Measurements from ENCODE around the gene RGS9BP. TPM values are rescaled to one million over a fixed set of nuclear protein-coding genes. Genes with fewer than 3 reads are reported as not detected.

The RGS9BP gene
- total and polyA plus RNA-seq, 2 of the 13 experiments (the other 11 are each of a cell fraction or from before 2014, with no cell fraction given) = 0.01 TPM; not detected in 1

DNA sequence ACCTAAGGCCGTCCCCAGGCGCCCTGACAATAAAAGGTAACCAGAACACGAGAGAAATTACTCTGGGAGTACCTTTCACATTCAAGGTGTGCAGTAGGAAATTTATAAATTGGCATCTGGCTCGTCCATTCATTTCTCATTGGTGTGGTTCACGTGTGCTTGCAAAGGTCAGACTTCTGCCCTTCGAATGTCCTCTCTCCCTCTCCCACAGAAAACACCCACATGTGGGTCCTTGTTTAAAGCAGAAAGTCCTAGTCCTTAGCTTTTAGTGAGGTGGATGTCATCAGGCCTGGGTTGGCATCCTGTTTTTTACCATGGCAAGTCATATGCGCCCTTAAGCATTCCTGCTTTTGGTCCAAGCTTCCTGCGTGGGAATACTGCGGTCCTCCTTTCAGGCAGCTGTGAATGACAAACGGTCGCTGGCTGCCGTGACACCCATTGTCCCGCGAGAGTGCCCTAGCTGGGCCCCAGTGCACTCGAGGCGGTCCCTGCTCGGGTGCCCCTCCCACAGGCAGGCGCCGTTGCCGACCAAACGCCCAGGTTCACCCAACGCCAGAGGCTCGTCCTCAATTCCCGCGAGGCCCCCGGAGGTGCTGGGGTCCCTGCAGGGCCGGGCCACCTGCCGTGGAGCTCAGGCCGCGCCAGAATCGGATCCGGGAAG lies 15.8 kb downstream of the RGS9BP start, which contains the start of gene NUDT19 (continued):
- TF ChIP-seq PRPF4 (IDR thresholded peaks at IDR 0.05; ENCODE audit: low read depth, low read length, poor library complexity, severe bottlenecking) (no peak), KMT2A (CRISPR knock-in tag; IDR thresholded peaks at IDR 0.05) (0 out of 2 replicates have a peak, but pooled peaks have one; percentile 39), MEIS2 (CRISPR knock-in tag; IDR thresholded peaks at IDR 0.05) (no peak), MTA3 (CRISPR knock-in tag; IDR thresholded peaks at IDR 0.05) (no peak), ZNF569 (CRISPR knock-in tag; IDR thresholded peaks at IDR 0.05; ENCODE audit: borderline replicate concordance) (peak; percentile 28; the same call in 1 of the 2 replicates), ZBTB1 (CRISPR knock-in tag; IDR thresholded peaks at IDR 0.05; ENCODE audit: borderline replicate concordance) (no peak), RXRB (CRISPR knock-in tag; IDR thresholded peaks at IDR 0.05; ENCODE audit: borderline replicate concordance) (peak; percentile 29; the same call in 1 of the 2 replicates), EHMT2 (IDR thresholded peaks at IDR 0.05; ENCODE audit: borderline replicate concordance, low read depth, low read length) (no peak), ZBTB7B (CRISPR knock-in tag; IDR thresholded peaks at IDR 0.05) (peak; percentile 23; the same call in 1 of the 2 replicates), NR2F2 (IDR thresholded peaks at IDR 0.05; ENCODE audit: borderline replicate concordance, low read depth) (no peak), NCOA1 (CRISPR knock-in tag; IDR thresholded peaks at IDR 0.05) (no peak; the same call in 1 of the 2 replicates), MTF2 (CRISPR knock-in tag; IDR thresholded peaks at IDR 0.05; ENCODE audit: borderline replicate concordance) (no peak), ZNF136 (CRISPR knock-in tag; IDR thresholded peaks at IDR 0.05; ENCODE audit: low read depth) (no peak), ZNF776 (CRISPR knock-in tag; IDR thresholded peaks at IDR 0.05) (no peak), ZIK1 (CRISPR knock-in tag; IDR thresholded peaks at IDR 0.05; ENCODE audit: borderline replicate concordance, low read depth) (peak; percentile 54; the same call in 1 of the 2 replicates), KDM6A (CRISPR knock-in tag; IDR thresholded peaks at IDR 0.05; ENCODE audit: low read depth) (no peak)
- TF ChIP-seq, protein P1, sequence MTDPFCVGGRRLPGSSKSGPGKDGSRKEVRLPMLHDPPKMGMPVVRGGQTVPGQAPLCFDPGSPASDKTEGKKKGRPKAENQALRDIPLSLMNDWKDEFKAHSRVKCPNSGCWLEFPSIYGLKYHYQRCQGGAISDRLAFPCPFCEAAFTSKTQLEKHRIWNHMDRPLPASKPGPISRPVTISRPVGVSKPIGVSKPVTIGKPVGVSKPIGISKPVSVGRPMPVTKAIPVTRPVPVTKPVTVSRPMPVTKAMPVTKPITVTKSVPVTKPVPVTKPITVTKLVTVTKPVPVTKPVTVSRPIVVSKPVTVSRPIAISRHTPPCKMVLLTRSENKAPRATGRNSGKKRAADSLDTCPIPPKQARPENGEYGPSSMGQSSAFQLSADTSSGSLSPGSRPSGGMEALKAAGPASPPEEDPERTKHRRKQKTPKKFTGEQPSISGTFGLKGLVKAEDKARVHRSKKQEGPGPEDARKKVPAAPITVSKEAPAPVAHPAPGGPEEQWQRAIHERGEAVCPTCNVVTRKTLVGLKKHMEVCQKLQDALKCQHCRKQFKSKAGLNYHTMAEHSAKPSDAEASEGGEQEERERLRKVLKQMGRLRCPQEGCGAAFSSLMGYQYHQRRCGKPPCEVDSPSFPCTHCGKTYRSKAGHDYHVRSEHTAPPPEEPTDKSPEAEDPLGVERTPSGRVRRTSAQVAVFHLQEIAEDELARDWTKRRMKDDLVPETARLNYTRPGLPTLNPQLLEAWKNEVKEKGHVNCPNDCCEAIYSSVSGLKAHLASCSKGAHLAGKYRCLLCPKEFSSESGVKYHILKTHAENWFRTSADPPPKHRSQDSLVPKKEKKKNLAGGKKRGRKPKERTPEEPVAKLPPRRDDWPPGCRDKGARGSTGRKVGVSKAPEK (CRISPR knock-in tag; IDR thresholded peaks at IDR 0.05; ENCODE audit: borderline replicate concordance) = no peak; the same call in 1 of the 2 replicates
- TF ChIP-seq, protein P2, sequence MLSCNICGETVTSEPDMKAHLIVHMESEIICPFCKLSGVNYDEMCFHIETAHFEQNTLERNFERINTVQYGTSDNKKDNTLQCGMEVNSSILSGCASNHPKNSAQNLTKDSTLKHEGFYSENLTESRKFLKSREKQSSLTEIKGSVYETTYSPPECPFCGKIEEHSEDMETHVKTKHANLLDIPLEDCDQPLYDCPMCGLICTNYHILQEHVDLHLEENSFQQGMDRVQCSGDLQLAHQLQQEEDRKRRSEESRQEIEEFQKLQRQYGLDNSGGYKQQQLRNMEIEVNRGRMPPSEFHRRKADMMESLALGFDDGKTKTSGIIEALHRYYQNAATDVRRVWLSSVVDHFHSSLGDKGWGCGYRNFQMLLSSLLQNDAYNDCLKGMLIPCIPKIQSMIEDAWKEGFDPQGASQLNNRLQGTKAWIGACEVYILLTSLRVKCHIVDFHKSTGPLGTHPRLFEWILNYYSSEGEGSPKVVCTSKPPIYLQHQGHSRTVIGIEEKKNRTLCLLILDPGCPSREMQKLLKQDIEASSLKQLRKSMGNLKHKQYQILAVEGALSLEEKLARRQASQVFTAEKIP (CRISPR knock-in tag; IDR thresholded peaks at IDR 0.05; ENCODE audit: borderline replicate concordance) = no peak
- TF ChIP-seq, protein P3, sequence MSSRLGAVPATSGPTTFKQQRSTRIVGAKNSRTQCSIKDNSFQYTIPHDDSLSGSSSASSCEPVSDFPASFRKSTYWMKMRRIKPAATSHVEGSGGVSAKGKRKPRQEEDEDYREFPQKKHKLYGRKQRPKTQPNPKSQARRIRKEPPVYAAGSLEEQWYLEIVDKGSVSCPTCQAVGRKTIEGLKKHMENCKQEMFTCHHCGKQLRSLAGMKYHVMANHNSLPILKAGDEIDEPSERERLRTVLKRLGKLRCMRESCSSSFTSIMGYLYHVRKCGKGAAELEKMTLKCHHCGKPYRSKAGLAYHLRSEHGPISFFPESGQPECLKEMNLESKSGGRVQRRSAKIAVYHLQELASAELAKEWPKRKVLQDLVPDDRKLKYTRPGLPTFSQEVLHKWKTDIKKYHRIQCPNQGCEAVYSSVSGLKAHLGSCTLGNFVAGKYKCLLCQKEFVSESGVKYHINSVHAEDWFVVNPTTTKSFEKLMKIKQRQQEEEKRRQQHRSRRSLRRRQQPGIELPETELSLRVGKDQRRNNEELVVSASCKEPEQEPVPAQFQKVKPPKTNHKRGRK (CRISPR knock-in tag; IDR thresholded peaks at IDR 0.05) = no peak
- TF ChIP-seq, protein P4, sequence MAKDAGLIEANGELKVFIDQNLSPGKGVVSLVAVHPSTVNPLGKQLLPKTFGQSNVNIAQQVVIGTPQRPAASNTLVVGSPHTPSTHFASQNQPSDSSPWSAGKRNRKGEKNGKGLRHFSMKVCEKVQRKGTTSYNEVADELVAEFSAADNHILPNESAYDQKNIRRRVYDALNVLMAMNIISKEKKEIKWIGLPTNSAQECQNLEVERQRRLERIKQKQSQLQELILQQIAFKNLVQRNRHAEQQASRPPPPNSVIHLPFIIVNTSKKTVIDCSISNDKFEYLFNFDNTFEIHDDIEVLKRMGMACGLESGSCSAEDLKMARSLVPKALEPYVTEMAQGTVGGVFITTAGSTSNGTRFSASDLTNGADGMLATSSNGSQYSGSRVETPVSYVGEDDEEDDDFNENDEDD (CRISPR knock-in tag; IDR thresholded peaks at IDR 0.05; ENCODE audit: borderline replicate concordance) = no peak
- TF ChIP-seq, protein P5, sequence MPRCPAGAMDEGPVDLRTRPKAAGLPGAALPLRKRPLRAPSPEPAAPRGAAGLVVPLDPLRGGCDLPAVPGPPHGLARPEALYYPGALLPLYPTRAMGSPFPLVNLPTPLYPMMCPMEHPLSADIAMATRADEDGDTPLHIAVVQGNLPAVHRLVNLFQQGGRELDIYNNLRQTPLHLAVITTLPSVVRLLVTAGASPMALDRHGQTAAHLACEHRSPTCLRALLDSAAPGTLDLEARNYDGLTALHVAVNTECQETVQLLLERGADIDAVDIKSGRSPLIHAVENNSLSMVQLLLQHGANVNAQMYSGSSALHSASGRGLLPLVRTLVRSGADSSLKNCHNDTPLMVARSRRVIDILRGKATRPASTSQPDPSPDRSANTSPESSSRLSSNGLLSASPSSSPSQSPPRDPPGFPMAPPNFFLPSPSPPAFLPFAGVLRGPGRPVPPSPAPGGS (CRISPR knock-in tag; IDR thresholded peaks at IDR 0.05) = no peak; the same call in 1 of the 2 replicates

All from HepG2 (cell line).